ENCODE results near the gene UGT2B15.
"Not testable (repeated sequence)": the region's sequence is repeated elsewhere in the genome, so short reads cannot be mapped to it uniquely, and the experiment has no call there.

The UGT2B15 gene

DNA sequence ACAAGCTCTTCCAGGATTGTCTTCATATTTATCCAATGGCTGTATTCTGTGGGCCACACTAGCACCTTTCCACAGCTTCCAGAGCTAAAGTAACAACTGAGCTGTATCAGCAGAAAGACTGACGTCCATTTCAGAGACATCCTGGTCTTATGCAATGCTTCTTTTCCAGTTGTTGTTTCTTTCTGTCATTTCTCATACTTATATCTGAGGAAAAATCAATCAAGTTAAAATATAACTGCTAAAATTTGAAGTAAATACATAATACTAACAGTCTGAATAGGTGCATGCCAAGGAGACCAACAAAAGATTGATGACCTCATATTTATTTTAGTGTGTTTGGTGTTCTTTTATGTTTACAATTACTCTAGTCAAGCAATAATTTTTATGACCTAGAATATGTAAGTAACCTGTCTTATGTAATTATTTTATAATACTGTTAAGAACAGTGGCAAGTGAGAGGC is at the start of gene UGT2B15:
TSS of gene UGT2B15 (minus strand) at position 174 of the 461 bp plus-strand sequence. CDS start at position 140, 34 bp downstream.
- DNase-seq, result not testable (repeated sequence)

DNA sequence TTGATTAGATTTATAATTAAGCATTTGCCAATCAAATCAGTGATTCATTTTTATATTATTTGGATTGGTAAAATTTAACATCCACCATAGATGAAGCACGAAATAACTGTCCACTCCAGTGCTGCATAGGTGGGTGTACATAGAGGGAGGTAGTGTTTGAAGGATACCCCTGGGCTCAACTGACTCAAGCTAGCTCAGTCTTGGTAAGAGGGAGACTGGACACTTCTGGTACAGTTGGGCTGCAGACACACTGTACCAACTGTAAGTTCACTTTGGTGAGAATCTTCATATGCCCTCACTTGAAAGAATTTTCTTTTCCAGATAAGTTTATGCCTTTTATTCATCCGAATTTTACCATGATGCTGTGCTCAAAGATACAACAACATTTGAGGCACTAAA is 48.6 kb upstream of the UGT2B15 start:
- DNase-seq, result no peak

DNA sequence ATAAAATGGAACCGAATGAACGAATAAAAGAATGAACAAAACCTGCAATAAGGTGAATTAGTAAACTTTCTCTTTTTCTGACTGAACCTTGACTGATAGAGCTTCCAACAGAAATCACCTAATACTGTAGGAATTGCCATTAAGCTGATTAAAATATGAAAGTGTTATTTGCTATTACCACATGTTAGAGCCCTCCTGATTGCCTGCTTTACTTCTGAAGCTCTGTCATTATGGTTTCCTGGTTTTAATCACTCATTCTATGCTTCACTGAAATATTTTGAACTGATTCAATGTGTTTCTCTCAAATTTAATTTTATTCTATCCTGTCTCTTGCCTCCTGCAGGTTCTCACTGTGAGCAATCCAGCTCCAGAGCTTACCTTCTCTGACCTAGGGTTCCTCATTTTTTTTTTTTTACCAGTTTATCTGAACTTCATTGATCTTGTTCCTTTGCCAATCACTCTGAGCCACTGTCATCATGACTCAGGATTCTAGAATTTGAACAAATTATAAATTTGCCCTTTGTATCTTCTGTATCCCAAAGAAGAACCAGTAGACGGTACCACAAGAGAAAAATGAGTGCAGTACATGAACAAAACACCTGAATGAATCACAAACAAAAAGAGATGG is 48.1 kb upstream of the UGT2B15 start:
- no peak for DNase-seq

DNA sequence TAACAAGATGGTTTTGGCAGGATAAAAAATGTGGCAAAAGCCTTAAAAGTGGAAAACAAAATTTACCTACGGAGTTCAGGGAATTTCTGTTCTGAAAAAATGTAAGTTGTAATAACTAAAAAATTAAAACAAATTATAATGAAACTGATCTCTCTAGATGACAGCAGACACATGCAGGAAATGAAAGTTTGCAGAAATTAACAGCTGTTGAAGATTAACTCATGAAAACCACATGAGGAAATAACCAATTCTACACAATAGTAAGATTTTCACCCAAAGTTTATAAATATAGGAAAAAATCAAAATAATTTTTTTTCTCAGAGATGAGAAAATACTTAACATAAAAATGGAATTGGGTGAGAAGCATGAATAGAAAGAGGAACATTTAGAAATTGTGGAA is 47.5 kb upstream of the UGT2B15 start:
- DNase-seq, result no peak

DNA sequence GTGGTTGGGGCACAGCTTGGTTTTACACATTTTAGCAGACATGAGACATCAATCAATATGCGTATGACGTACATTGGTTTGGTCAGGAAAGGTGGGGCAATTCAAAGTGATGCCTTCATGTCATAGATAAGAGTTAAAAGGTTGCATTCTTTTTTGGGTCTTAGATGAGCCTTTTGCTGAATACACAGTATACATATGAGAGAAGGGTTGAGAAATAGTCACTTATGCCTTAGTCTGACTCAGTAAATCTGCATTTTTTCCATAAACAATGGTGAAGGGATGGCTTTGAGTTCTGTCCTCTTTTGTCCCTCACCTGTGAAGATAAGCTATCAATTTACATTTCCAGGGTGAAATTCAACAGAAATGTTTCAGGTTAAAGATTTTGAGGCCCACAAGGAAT is 43.9 kb upstream of the UGT2B15 start:
- no peak for DNase-seq

DNA sequence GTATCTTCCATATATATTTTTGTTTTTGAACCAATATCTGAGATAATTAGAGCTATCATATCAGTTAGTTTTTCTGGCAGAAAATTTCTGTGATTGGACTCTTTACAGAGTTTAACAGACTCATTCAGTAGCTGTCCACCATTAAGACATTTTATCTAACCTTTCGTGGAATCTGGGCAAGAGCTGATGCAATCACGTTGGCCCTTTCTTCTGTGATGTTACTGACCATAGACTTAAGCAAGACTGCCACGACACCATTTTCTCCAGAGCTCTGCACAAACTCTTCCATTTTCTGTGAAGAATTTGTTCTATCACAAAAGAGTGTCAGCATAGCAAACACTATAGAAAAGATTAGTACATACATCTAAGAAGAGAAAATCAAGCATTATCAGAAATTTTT is 41.8 kb upstream of the UGT2B15 start:
- no peak for DNase-seq

DNA sequence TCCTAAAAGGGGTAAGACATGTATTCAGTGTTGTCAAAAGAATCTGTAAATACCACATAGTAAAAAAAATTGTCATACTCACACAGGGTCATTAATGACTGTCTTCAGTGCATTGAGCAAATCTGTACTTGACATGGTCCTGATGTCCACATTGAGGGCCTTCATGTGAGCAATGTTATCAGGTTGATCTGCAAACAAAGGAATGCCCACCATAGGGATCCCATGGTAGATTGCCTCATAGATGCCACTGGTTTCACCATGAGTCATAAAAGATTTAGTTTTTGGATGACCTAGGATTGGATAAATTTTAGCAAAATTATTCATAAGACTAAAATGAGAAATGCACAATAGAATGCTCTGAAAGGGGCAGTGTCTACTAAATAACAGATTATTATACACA is 38.1 kb upstream of the UGT2B15 start:
- DNase-seq, result no peak

DNA sequence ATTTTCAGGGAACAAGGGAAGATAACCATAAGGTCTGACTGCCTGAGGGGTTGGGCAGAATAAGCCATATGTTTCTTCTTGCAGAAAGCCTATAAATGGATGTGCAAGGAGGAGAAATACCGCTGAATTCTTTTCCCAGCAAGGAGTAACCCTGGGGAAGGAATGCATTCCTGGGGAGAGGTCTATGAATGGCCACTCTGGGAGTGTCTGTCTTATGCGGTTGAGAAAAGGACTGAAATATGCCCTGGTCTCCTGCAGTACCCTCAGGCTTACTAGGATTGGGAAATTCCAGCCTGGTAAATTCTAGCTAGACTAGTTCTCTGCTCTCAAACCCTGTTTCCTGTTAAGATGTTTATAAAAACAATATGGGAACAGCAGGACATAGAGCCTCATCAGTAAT is 32.7 kb upstream of the UGT2B15 start:
- DNase-seq, result not testable (repeated sequence)

DNA sequence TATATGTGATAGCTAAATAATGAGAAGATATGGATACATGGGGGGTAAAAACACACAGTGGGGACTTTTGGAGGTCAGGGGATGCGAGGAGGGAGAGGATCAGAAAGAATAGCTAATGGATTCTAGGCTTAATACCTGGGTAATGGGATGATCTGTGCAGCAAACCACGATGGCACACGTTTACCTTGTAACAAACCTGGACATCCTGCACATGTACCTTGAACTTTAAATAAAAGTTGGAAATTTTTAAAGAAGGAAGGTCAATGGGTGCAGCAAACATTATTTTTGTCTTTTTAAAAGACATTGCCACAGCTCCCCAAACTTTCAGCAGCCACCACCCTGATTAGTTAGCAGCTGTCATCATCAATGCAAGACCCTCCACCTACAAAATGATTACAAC is 29.7 kb upstream of the UGT2B15 start:
- no peak for DNase-seq

DNA sequence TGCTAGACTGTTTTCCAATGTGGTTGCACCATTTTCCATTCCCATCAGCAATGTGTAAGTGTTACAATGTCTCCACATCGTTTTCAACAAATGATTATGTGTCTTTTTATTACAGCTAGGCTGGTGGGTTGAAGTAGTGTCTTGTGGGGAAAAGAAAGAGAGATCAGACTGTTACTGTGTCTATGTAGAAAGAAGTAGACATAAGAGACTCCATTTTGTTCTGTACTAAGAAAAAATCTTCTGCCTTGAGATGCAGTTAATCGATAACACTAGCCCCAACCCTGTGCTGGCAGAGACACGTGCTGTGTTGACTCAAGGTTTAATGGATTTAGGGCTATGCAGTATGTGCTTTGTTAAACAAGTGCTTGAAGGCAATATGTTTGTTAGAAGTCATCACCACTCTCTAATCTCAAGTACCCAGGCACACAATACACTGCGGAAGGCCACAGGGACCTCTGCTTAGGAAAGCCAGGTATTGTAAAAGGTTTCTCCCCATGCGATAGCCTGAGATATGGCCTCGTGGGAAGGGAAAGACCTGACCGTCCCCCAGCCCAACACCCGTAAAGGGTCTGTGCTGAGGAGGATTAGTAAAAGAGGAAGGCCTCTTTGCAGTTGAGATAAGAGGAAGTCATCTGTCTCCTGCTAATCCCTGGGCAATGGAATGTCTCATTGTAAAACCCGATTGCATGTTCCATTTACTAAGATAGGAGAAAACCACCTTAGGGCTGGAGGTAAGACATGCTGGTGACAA is 23.0 kb upstream of the UGT2B15 start:
- peak; percentile 92 for DNase-seq

DNA sequence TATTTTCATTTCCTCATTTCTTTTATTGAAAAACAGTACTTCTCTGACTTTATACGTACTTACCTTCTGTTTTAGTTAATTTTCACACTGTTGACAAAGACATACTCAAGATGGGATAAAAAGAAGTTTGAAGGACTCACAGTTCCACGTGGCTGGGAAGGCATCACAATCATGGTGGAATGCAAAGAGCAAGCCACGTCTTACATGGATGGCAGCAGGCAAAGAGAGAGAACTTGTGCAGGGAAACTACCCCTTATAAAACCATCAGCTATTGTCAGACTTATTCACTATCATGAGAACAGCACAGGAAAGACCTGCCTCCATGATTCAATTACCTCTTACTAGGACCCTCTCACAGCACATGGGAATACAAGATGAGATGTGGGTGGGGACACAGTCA is 20.7 kb upstream of the UGT2B15 start:
- DNase-seq, result no peak

DNA sequence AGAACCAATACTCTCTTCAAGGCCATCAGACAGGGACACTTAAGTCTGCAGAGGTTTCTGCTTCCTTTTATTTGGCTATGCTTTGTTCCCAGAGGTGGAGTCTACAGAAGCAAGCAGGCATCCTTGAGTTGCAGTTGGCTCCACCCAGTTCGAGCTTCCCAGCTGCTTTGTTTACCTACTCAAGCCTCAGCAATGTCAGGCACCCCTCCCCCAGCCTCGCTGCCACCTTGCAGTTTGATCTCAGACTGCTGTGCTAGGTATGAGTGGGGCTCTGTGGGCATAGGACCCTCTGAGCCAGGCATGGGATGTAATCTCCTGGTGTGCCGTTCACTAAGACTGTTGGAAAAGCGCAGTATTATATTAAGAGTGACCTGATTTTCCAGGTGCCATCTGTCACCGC is 12.6 kb upstream of the UGT2B15 start:
- DNase-seq, result no peak

DNA sequence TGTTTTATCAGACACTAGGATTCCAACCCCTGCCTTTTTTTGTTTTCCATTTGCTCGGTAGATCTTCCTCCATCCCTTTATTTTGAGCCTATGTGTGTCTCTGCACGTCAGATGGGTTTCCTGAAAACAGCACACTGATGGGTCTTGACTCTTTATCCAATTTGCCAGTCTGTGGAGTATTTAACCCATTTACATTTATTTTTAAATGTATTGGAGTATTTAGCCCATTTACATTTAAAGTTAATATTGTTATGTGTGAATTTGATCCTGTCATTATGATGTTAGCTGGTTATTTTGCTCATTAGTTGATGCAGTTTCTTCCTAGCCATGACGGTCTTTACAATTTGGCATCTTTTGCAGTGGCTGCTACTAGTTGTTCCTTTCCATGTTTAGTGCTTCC is 10.8 kb upstream of the UGT2B15 start:
- DNase-seq, result not testable (repeated sequence)

DNA sequence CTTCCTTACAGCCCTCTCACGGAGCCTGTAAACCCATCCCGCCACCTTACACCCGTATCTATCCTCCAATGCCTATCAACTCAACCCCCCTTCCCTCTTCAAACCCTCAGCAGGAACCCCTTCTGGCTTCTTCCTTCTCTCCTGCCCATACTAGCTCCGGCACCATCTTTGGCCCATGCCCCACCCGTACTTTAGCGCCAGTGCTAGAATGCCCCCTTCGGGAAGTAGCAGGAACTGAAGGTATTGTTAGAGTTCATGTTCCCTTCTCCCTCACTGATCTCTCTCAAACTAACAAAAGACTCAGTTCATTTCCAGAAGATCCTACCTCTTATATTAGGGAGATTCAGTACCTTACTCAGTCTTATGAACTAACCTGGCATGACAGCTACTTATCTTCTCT is 2.7 kb upstream of the UGT2B15 start:
- DNase-seq, result no peak

DNA sequence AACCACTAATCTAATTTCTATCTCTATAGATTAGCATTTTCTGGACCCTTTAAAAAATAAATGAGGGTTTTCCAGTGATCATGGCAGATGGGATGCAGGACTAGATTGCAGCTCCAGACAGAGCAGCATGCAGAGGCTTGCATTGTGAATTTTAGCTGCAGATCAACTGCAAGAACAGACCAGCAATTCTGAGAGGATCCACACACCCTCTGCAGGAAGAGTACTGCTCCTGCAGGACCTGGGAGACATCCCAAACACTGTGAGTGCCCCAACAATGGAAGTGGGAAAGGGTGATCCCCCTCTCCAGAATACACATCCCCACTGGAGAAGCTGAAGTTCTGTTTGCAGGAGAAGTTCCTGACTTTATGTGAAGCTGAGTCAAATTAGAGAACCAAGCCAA is 765 bp upstream of the UGT2B15 start:
- DNase-seq, result not testable (repeated sequence)

DNA sequence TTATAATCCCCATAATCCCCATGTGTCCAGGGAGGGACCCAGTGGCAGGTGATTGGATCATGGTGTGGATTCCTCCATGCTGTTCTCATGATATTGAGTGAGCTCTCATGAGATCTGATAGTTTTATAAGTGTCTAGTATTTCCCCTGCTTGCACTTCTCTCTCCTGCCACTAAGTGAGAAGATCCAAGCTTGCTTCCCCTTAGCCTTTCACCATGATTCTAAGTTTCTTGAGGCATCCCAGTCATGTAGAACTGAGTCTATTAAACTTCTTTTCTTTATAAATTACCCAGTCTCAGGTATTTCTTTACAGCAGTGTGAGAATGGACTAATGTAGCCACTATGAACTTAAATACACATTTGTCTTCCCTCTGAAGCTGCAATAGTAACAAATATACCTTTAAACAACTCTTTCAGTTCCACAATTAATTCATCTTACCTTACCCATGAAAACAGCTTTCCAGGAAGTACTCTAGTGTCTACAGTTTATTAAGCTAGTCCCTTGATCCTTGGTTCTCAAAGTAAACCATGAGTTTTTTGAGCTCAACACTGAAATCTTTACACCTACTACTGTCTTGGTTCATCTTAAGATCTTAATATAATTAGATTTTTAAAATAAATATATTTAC is 1.8 kb downstream of the UGT2B15 start:
- not testable (repeated sequence) for DNase-seq

DNA sequence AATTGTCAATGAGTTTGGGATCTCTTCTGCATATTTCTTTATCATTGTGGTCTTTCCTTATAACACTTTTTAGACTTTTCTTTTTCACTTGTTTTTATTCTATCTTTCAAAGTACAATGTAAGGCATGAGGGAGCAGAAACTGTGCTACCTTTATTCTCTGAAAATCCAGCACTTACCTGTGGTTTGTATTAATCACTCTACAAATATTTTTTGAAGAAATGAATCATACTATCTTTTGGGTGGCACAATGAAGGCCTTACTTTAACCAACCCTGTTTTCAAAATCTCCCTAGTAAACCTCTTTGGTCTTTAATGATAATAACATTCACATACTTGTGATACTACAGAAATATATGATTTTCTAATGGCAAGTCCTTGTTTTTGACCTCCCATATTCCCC is 2.9 kb downstream of the UGT2B15 start:
- DNase-seq, result not testable (repeated sequence)

DNA sequence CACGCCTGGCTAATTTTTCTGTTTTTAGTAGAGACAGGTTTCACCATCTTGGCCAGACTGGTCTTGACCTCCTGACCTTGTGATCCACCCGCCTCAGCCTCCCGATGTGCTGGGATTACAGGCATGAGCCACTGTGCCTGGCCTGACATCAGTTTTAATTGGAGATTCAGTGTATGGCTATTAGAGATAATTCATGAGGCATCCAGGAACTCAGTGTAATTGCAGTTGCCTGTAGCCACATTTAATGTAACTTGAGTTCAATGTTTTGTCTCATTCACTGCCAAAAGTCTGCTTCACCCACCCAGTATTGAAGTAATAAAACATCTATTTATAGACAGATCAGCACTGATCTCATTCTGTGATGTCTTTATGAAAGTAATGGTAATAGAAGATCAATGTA is 5.7 kb downstream of the UGT2B15 start:
- DNase-seq, result not testable (repeated sequence)

DNA sequence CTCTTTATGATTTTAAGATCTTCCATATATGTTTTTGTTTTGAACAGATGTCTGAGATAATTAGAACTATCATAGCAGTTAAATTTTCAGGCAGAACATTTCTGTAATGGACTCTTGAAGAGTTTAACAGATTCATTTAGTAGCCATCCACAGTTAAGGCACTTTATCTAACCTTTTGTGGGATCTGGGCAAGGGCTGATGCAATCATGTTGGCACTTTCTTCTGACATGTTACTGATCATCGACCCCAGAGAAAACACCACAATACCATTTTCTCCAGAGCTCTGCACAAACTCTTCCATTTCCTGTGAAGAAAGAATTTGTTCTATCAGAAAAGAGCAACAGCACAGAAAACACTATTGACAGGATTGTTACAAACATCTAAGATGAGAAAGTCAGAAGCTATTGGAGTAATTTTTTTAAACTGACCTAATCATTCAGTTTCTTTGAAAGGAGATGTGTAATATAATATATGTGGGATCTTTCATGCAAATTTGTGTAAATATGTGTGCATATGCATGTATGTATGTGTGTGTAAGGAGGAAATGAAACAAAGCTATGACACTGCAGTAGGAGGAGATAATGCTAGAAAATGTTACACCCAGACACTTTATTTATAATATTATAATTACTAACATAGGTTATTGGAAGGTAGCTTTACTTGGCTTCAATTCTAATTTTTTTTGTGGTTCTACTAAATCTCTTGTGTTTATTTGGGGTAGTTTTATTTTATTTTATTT is 7.4 kb downstream of the UGT2B15 start:
- peak; percentile 16 for DNase-seq

DNA sequence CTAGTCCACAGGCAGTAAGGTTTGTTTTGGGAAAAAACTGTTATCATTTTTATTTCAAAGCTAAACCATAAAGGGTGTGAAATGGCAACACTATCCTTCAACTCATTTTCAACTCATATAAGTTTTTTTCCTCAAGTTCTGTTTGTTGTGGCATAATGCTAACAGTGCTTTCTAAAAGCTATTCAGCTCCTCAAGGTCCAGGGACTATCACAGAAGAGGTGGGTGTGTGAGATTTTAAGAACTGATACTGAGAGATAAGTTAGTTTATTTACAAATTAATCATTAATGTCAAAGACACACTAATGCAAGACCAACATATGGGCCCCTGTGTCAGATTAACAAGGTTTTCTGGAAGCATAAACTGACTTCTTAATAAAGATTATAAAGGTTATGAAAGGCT is 11.8 kb downstream of the UGT2B15 start:
- DNase-seq, result no peak

DNA sequence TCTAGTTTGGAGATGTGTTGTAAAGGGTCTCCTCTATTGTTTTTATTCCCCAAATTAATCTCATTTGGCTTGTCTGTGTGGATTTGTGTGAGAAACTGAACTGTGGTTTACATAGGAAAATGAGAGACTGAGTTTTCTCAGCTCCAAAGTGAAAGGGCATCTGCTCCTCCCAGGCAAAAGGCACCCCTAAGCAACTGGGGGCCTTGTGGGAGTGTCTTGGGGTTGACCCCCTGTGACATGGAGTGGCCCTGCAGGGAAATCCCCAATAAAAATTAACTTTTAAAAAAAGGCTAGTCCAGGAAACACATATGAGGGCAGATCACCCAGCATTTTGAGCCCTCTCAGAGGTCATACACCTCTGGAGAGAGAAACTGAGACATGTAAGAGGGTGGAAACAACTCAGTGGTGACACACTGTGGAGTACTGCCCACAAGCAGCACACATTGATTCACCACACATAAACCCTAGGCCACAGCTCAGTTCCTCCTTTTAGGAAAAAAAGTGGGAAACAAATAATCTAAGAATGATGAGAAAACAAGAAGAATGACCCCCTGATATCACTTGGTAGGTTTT is 13.3 kb downstream of the UGT2B15 start:
- DNase-seq, result not testable (repeated sequence)

DNA sequence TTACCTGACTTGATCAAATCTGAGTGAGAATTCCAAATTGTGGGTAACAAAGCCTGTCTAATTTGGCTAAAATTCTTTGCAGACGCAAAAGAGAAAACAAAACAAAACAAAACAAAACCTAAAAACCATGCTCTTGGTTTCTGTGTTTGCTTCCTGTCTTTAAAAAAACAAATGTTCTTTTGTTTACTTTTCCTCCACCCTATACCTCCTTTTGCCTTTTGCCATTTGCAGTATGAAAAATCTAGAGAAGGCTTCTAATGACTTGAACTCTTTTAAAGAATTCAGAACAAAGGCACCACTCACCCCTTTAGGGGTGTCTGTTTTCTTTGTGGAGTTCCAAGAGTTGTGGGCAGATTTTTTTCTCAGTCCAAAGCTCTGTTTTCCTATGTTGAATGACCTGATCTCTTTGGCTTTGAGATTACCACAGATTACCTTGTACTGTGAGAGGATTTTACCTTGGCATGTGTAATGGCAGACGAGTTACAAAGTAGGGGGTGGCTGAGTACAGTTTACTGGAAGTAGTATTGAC is 13.9 kb downstream of the UGT2B15 start:
- DNase-seq, result not testable (repeated sequence)
